HL-60 (cell line): ENCODE measurements around the gene GMEB2.

Experiments used
- DNase-seq, 2 experiments: peaks; one replicate each; pipeline ENCODE4 v3.0.0-alpha.2; 2010 to 2020; ENCODE audit warnings: low read depth in 1 of 2, low spot score in 1 of 2
- H3K27ac ChIP-seq: fragments of 250-450 bp; sonication (Bioruptor Pico); replicated peaks from 2 replicates; pipeline ENCODE4 v1.5.1; 2020; ENCODE audit warnings: mild to moderate bottlenecking, moderate library complexity
- H3K27me3 ChIP-seq: fragments of 250-450 bp; sonication (Bioruptor Pico); 2 replicates; pipeline ENCODE4 v1.5.1; 2021; ENCODE audit warnings: mild to moderate bottlenecking, moderate library complexity; ENCODE audit not compliant: insufficient read depth, poor library complexity, severe bottlenecking
- H3K4me3 ChIP-seq: replicated peaks from 2 replicates; pipeline ENCODE4 v1.5.1; 2011; ENCODE audit warnings: mild to moderate bottlenecking, control low read depth, low read length; ENCODE audit not compliant: insufficient read depth
- GABPA ChIP-seq: IDR thresholded peaks from 2 replicates; pipeline ENCODE4 v1.6.1; 2012; ENCODE audit warnings: low read depth
- POLR2AphosphoS5 ChIP-seq: IDR thresholded peaks from 2 replicates; pipeline ENCODE4 v1.6.1; 2012; ENCODE audit warnings: low read depth
- SPI1 ChIP-seq: IDR thresholded peaks from 2 replicates; pipeline ENCODE4 v1.6.1; 2012; ENCODE audit warnings: low read depth, mild to moderate bottlenecking, borderline replicate concordance
- TF ChIP-seq, protein P1 (sequence below): IDR thresholded peaks from 2 replicates; pipeline ENCODE4 v1.6.1; 2012; ENCODE audit warnings: low read depth; ENCODE audit not compliant: insufficient replicate concordance
- TF ChIP-seq, protein P2 (sequence below): IDR thresholded peaks from one replicate; pipeline ENCODE4 v1.5.1; 2011; ENCODE audit warnings: low read length, control low read depth, inconsistent platforms; ENCODE audit not compliant: insufficient read depth

The GMEB2 gene

DNA sequence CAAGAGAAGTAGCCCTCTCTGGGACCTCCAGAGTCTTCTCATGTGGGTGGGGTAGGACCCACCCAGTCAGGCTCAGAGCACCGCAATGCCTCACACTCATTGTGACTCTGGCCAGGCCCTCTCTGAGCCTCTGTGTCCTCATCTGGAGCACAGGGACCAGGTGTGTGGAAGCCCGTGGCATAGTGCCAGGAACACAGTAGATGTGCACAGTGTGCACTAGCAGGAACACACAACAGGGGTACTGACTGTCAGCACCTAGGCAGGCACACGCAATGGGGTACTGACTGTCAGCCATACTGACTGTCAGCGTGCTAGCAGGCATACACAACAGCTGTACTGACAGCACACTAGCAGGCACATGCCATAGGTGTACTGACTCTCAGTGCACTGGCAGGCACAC lies 28.3 kb upstream of the GMEB2 start:
- TF ChIP-seq, protein P1, sequence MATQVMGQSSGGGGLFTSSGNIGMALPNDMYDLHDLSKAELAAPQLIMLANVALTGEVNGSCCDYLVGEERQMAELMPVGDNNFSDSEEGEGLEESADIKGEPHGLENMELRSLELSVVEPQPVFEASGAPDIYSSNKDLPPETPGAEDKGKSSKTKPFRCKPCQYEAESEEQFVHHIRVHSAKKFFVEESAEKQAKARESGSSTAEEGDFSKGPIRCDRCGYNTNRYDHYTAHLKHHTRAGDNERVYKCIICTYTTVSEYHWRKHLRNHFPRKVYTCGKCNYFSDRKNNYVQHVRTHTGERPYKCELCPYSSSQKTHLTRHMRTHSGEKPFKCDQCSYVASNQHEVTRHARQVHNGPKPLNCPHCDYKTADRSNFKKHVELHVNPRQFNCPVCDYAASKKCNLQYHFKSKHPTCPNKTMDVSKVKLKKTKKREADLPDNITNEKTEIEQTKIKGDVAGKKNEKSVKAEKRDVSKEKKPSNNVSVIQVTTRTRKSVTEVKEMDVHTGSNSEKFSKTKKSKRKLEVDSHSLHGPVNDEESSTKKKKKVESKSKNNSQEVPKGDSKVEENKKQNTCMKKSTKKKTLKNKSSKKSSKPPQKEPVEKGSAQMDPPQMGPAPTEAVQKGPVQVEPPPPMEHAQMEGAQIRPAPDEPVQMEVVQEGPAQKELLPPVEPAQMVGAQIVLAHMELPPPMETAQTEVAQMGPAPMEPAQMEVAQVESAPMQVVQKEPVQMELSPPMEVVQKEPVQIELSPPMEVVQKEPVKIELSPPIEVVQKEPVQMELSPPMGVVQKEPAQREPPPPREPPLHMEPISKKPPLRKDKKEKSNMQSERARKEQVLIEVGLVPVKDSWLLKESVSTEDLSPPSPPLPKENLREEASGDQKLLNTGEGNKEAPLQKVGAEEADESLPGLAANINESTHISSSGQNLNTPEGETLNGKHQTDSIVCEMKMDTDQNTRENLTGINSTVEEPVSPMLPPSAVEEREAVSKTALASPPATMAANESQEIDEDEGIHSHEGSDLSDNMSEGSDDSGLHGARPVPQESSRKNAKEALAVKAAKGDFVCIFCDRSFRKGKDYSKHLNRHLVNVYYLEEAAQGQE, result no peak
- TF ChIP-seq SPI1 (no peak), GABPA (no peak)
- Histone ChIP-seq H3K4me3 (no peak overlapping the region), H3K27me3 (peaks cover 8% of the 10 kb centered on the region), H3K27ac (no peak overlapping the region)
- DNase-seq, result no peak

DNA sequence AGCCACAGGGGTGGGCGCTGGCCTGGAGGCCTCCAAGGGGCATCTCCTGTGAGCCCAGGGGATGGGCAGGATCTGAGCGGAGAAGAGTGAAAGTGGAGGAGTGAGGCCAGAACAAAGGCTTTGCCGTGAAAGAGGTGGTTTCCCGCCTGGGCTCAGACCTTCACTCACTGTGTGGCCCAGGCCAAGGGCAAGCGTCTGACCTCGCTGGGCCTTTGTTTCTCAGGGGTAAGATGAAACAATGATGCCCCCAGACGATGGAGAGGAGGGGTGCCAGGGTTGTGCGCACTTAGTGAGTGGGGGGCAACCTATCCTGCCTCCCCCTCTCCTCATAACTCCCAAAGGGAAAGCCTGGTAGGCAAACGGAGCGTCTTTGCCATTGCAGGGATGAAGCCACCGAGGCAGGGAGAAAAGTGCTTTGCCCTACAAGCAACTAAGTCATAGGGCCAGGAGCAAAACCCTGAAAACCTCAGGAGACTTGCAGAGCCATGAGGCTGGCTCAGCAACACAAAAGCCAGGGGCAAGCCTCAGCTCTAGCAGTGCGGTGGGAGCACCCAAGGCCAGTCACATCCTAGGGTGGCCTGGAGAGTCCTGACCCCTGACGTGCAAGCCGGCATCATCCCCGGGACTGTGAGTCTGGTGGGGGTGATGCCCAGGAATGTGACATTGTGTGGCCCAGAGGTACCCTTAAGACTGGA lies 27.2 kb upstream of the GMEB2 start:
- no peak for DNase-seq
- no peak overlapping the region for H3K4me3 ChIP-seq
- H3K27me3 ChIP-seq, result peaks cover 8% of the 10 kb centered on the region
- TF ChIP-seq, protein P2, sequence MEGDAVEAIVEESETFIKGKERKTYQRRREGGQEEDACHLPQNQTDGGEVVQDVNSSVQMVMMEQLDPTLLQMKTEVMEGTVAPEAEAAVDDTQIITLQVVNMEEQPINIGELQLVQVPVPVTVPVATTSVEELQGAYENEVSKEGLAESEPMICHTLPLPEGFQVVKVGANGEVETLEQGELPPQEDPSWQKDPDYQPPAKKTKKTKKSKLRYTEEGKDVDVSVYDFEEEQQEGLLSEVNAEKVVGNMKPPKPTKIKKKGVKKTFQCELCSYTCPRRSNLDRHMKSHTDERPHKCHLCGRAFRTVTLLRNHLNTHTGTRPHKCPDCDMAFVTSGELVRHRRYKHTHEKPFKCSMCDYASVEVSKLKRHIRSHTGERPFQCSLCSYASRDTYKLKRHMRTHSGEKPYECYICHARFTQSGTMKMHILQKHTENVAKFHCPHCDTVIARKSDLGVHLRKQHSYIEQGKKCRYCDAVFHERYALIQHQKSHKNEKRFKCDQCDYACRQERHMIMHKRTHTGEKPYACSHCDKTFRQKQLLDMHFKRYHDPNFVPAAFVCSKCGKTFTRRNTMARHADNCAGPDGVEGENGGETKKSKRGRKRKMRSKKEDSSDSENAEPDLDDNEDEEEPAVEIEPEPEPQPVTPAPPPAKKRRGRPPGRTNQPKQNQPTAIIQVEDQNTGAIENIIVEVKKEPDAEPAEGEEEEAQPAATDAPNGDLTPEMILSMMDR, result no peak
- TF ChIP-seq POLR2AphosphoS5 (no peak), SPI1 (no peak)
- TF ChIP-seq, protein P1, result no peak
- H3K27ac ChIP-seq, result no peak overlapping the region

DNA sequence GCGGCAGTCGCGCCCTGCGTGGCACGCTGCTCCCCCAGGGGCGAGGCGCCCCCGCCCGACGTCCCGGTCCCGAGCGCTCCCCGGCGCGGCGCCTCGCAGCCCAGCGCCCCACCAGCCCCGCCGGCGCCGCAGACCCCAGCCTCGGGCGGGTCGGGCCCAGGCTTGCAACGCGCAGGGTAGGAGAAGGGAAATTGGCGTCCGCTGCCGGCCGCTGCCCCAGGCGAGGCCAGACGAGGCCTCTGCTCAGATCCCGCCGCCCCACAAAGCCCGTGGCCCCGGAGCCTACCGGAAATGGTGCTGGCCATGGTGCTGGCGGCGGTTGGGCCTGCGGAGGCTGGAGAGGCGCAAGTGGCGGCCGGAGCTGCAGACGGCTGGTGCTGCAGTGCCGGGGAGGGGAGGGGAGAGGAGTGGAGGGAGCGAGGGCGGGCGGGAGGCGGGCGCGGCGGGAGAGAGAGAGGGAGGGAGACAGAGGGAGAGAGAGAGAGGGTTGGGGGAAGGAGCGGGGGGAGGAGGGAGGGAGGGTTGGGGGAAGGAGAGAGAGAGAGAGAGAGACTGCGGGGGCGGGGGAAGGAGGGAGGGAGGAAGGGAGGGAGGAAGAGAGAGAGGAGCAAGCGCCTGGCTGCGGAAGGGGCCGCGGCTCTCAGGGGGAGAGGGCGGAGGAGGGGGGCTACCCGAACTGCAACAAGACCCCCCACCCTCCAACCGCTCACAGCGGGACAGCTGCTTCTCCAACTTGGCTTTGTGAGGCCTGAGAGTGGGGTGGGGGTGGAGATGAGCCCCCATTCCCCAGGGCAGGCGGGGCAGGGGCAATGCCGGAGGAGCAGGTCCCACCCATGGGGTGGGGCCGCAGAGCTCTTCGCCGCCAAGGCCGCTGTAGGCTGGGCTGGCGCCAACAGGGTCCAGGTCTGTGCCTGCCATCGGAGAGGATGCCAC lies 26.4 kb upstream of the GMEB2 start, which contains the start of gene STMN3:
TSS of gene STMN3 (minus strand) at position 384 of the 933 bp plus-strand sequence. CDS start at position 305, 79 bp downstream.
- TF ChIP-seq GABPA (0 out of 2 replicates have a peak, but pooled peaks have one; percentile 40), POLR2AphosphoS5 (peak; percentile 40; the same call in 1 of the 2 replicates), SPI1 (no peak)
- TF ChIP-seq, protein P2, result no peak
- TF ChIP-seq, protein P1, result peak; percentile 96
- DNase-seq, result peak; percentile 83 to 91
- H3K27ac ChIP-seq, result no peak within 1 kb of the TSS
- peak within 1 kb of the TSS; percentile 16; the same call in 1 of the 2 replicates for H3K4me3 ChIP-seq
- H3K27me3 ChIP-seq, result peaks cover 8% of the 10 kb centered on the region
